Right ventricle myocardium inferior (tissue), 1 donor: Measurements from ENCODE around the gene TCP11L1. TPM values are rescaled to one million over a fixed set of nuclear protein-coding genes. Genes with fewer than 3 reads are reported as not detected.

Experiments used
- total RNA-seq: library from RNA; stranded (reverse); fragmentation: NEBNext Ultra II Directional; extraction: Animal tissue kit (Norgen Biotek cat#: 25700); gene quantifications from one replicate; pipeline ENCODE4 v1.2.1, GENCODE V29; 2021
- donor health status: DM: no; HTN: yes; CAD: no; lungs with severe emphysema.

The TCP11L1 gene
- total RNA-seq, 1 donor from 2014 or later = 6.4 TPM

Other genes starting within 250 kb of the TCP11L1 start
- gene CCDC73, start 244.9 kb upstream of the TCP11L1 start, total RNA-seq = not detected
- gene PRRG4, start 209.6 kb upstream of the TCP11L1 start, total RNA-seq = 0.57 TPM
- 14.9 TPM for gene QSER1, start 146.8 kb upstream of the TCP11L1 start, total RNA-seq
- gene DEPDC7, start 23.7 kb upstream of the TCP11L1 start, total RNA-seq = 0.49 TPM
- gene CSTF3, start 121.9 kb downstream of the TCP11L1 start, total RNA-seq = 12.6 TPM
- 285 TPM for gene HIPK3, start 217.8 kb downstream of the TCP11L1 start, total RNA-seq